ENCODE results near the gene COMMD10. TPM values are rescaled to one million over a fixed set of nuclear protein-coding genes. Genes with fewer than 3 reads are reported as not detected.
"Not testable (repeated sequence)": the region's sequence is repeated elsewhere in the genome, so short reads cannot be mapped to it uniquely, and the experiment has no call there.

The COMMD10 gene
- total RNA-seq: 10 to 100 TPM; 27.8 to 28.7 TPM
- long read RNA-seq, transcript COMMD10-201 (7 exons, 1,469 nt): major isoform, 46 of 51 reads
- long read RNA-seq, partial matches to known transcripts: 0 of 51 reads
- long read RNA-seq, other reads (novel, unspliced or antisense): 5 of 51 reads

GRCh38 chr5:116084871-116085715 lies at the start of gene COMMD10:
Gene COMMD10 (plus strand): TSS chr5:116085025.
- DNase-seq (peak; percentile 84), ATAC-seq (peak; percentile 96)
- intact Hi-C loops (cut with DNase I): no loop called here

- no peak for DNase-seq
- intact Hi-C loops (cut with DNase I): no loop called here
- ATAC-seq: no peak
Observed at GRCh38 chr5:116035123-116035522, 49.7 kb upstream of the COMMD10 start.

- intact Hi-C loops (cut with DNase I): no loop called here
- ATAC-seq: no peak
Observed at GRCh38 chr5:116037236-116037822, 47.5 kb upstream of the COMMD10 start.

GRCh38 chr5:116038817-116039216 lies 46.0 kb upstream of the COMMD10 start:
- no peak for DNase-seq
- no peak for ATAC-seq
- intact Hi-C loops (cut with DNase I): no loop called here

More at GRCh38 chr5:116037236-116037822, 47.5 kb upstream of the COMMD10 start:
- no peak for DNase-seq

- no peak for ATAC-seq
- DNase-seq: no peak
- intact Hi-C loops (cut with DNase I): loop anchor here in 1 of 2 donors (10.0 kb wide), 1 partner anchor 388 kb away; no protein-coding TSS in a partner anchor
Observed at GRCh38 chr5:116042375-116042774, 42.5 kb upstream of the COMMD10 start.

GRCh38 chr5:116044073-116044472 lies 40.8 kb upstream of the COMMD10 start:
- DNase-seq (no peak), ATAC-seq (no peak)
- intact Hi-C loops (cut with DNase I): loop anchor here in 1 of 2 donors (10.0 kb wide), 1 partner anchor 389 kb away; no protein-coding TSS in a partner anchor

GRCh38 chr5:116045821-116046220 lies 39.0 kb upstream of the COMMD10 start:
- DNase-seq (no peak), ATAC-seq (no peak)
- intact Hi-C loops (cut with DNase I): loop anchor here in 1 of 2 donors (10.0 kb wide), 1 partner anchor 391 kb away; no protein-coding TSS in a partner anchor

- intact Hi-C loops (cut with DNase I): loop anchor here in 1 of 2 donors (10.0 kb wide), 1 partner anchor 391 kb away; no protein-coding TSS in a partner anchor
- ATAC-seq (no peak), DNase-seq (no peak)
Observed at GRCh38 chr5:116046261-116046660, 38.6 kb upstream of the COMMD10 start.

GRCh38 chr5:116046823-116047222 lies 38.0 kb upstream of the COMMD10 start:
- intact Hi-C loops (cut with DNase I): loop anchor here in 1 of 2 donors (10.0 kb wide), 1 partner anchor 392 kb away; no protein-coding TSS in a partner anchor
- ATAC-seq (no peak), DNase-seq (no peak)

GRCh38 chr5:116058346-116058936 lies 26.4 kb upstream of the COMMD10 start:
- DNase-seq (no peak), ATAC-seq (no peak)
- intact Hi-C loops (cut with DNase I): no loop called here

- intact Hi-C loops (cut with DNase I): no loop called here
- no peak for ATAC-seq
- no peak for DNase-seq
Observed at GRCh38 chr5:116062352-116062751, 22.5 kb upstream of the COMMD10 start.

GRCh38 chr5:116063950-116064349 lies 20.9 kb upstream of the COMMD10 start:
- ATAC-seq: no peak
- DNase-seq: no peak
- intact Hi-C loops (cut with DNase I): no loop called here

- DNase-seq (no peak), ATAC-seq (peak in 1 of 2 donors; percentile 55)
- intact Hi-C loops (cut with DNase I): loop anchor here in 1 of 2 donors (2.0 to 5.0 kb wide), 2 partner anchors 181 to 433 kb away; no protein-coding TSS in a partner anchor
Observed at GRCh38 chr5:116068028-116068632, 16.7 kb upstream of the COMMD10 start.

GRCh38 chr5:116071211-116071610 lies 13.6 kb upstream of the COMMD10 start:
- intact Hi-C loops (cut with DNase I): no loop called here
- no peak for ATAC-seq
- DNase-seq: no peak

GRCh38 chr5:116075191-116075831 lies 9.5 kb upstream of the COMMD10 start:
- no peak for DNase-seq
- intact Hi-C loops (cut with DNase I): no loop called here
- no peak for ATAC-seq

- ATAC-seq (peak; percentile 19 to 33), DNase-seq (no peak)
- intact Hi-C loops (cut with DNase I): no loop called here
Observed at GRCh38 chr5:116076496-116076895, 8.3 kb upstream of the COMMD10 start.

GRCh38 chr5:116078199-116078598 lies 6.6 kb upstream of the COMMD10 start:
- intact Hi-C loops (cut with DNase I): no loop called here
- DNase-seq: no peak
- ATAC-seq: no peak

- DNase-seq (no peak), ATAC-seq (peak; percentile 36 to 63)
- intact Hi-C loops (cut with DNase I): no loop called here
Observed at GRCh38 chr5:116084287-116084691, 536 bp upstream of the COMMD10 start.

GRCh38 chr5:116086309-116086708 lies 1.5 kb downstream of the COMMD10 start:
- DNase-seq; intact Hi-C loops (cut with DNase I); ATAC-seq: not testable (repeated sequence)

All from left cardiac atrium (tissue), 4 donors.